ENCODE results near the gene SSBP3. TPM values are rescaled to one million over a fixed set of nuclear protein-coding genes. Genes with fewer than 3 reads are reported as not detected.
A peak's percentile ranks its signal among the peaks of the same experiment; 100 is the strongest.

SSBP3 gene
- total and polyA plus RNA-seq, 2 donors from 2014 or later: 33.3 to 49.6 TPM

DNA sequence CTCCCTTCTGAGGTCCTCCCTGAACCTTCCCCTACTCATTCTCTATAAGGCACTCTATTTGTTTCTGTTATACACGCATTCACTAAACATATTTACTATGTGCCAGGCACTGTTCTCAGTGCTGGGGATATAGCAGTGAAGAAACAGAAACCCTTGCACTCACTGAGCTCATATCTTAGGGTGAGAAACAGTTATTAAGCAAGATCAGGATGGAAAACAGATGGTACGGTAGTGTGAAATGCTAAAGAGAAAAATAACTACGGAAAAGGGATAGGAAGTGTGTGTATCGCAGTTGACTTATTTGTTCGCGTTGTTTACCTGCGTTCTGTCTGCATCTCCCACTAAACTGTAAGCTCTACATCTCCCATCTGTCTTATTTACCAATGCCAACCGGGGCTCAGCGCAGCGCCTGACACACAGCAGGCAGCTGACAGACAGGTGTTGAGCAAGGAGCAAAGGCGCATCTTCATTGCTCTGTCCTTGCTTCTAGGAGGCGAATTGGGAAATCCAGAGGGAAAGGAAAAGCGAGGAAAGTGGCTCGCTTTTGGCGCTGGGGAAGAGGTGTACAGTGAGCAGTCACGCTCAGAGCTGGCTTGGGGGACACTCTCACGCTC lies 206.9 kb downstream of the SSBP3 start:
- DNase-seq: no peak
- Histone ChIP-seq H3K9me3 (ENCODE audit: control insufficient read depth in 2 of 3, insufficient read depth in 1 of 3, low read length in 3 of 3) (no peaks in the 10 kb centered on the region), H3K27me3 (ENCODE audit: control insufficient read depth, insufficient read depth, low read length) (no peaks in the 10 kb centered on the region), H3K4me3 (ENCODE audit: low read length in 3 of 3) (peak overlapping the region; percentile 74 to 90 (median 86)), H3K4me1 (ENCODE audit: control insufficient read depth in 2 of 3, insufficient read depth in 2 of 3, low read depth in 1 of 3, low read length in 3 of 3) (peaks cover 7 to 18% (median 9%) of the 10 kb centered on the region in 3 donors), H3K36me3 (ENCODE audit: control insufficient read depth in 2 of 3, insufficient read depth in 3 of 3, low read length in 3 of 3) (peaks cover 0 to 7% (median 0%) of the 10 kb centered on the region in 3 donors), H3K27ac (ENCODE audit: low read depth in 2 of 2, low read length in 2 of 2) (peak overlapping the region in 1 of 2 donors; percentile 28), H3K9ac (ENCODE audit: low read length in 3 of 3) (peak overlapping the region; percentile 1 to 70 (median 59))
- intact Hi-C loops (cut with DNase I): no loop called here
- TF ChIP-seq, protein P1, sequence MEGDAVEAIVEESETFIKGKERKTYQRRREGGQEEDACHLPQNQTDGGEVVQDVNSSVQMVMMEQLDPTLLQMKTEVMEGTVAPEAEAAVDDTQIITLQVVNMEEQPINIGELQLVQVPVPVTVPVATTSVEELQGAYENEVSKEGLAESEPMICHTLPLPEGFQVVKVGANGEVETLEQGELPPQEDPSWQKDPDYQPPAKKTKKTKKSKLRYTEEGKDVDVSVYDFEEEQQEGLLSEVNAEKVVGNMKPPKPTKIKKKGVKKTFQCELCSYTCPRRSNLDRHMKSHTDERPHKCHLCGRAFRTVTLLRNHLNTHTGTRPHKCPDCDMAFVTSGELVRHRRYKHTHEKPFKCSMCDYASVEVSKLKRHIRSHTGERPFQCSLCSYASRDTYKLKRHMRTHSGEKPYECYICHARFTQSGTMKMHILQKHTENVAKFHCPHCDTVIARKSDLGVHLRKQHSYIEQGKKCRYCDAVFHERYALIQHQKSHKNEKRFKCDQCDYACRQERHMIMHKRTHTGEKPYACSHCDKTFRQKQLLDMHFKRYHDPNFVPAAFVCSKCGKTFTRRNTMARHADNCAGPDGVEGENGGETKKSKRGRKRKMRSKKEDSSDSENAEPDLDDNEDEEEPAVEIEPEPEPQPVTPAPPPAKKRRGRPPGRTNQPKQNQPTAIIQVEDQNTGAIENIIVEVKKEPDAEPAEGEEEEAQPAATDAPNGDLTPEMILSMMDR (IDR thresholded peaks at IDR 0.05; ENCODE audit: borderline replicate concordance, extremely low read depth, insufficient read depth): no peak
- no peak for FAIRE-seq

DNA sequence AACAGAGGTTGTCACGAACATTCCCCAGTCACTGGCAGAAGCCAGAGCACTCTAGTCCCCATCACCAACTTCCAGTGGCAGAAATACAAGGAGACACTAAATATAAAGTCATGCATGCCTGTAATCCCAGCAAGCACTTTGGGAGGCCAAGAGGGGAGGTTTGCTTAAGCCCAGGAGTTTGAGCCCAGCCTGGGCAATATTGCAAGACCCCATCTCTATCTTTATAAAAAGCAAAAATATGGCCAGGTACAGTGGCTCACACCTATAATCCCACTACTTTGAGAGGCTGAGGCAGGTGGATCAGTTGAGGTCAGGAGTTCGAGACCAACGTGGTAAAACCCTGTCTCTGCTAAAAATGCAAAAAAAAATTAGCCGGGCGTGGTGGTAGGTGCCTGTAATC lies 212.7 kb downstream of the SSBP3 start:
- peaks cover 0 to 7% (median 0%) of the 10 kb centered on the region in 3 donors for H3K36me3 ChIP-seq (ENCODE audit: control insufficient read depth in 2 of 3, insufficient read depth in 3 of 3, low read length in 3 of 3)

GRCh38 chr1:54191525-54191924 lies 214.7 kb downstream of the SSBP3 start:
- TF ChIP-seq, protein P1 (IDR thresholded peaks at IDR 0.05; ENCODE audit: borderline replicate concordance, extremely low read depth, insufficient read depth): no peak
- intact Hi-C loops (cut with DNase I): no loop called here
- Histone ChIP-seq H3K27ac (ENCODE audit: low read depth in 2 of 2, low read length in 2 of 2) (no peak overlapping the region), H3K4me3 (ENCODE audit: low read length in 3 of 3) (no peak overlapping the region), H3K27me3 (ENCODE audit: control insufficient read depth, insufficient read depth, low read length) (no peaks in the 10 kb centered on the region), H3K4me1 (ENCODE audit: control insufficient read depth in 2 of 3, insufficient read depth in 2 of 3, low read depth in 1 of 3, low read length in 3 of 3) (no peaks in the 10 kb centered on the region), H3K9me3 (ENCODE audit: control insufficient read depth in 2 of 3, insufficient read depth in 1 of 3, low read length in 3 of 3) (no peaks in the 10 kb centered on the region), H3K36me3 (ENCODE audit: control insufficient read depth in 2 of 3, insufficient read depth in 3 of 3, low read length in 3 of 3) (peaks cover 0 to 7% (median 0%) of the 10 kb centered on the region in 3 donors), H3K9ac (ENCODE audit: low read length in 3 of 3) (no peak overlapping the region)
- no peak for FAIRE-seq
- no peak for DNase-seq

More for the DNA sequence above, 212.7 kb downstream of the SSBP3 start:
- H3K27me3 ChIP-seq (ENCODE audit: control insufficient read depth, insufficient read depth, low read length): no peaks in the 10 kb centered on the region
- no peak overlapping the region for H3K27ac ChIP-seq (ENCODE audit: low read depth in 2 of 2, low read length in 2 of 2)
- TF ChIP-seq, protein P1 (IDR thresholded peaks at IDR 0.05; ENCODE audit: borderline replicate concordance, extremely low read depth, insufficient read depth): no peak
- no peak overlapping the region for H3K9ac ChIP-seq (ENCODE audit: low read length in 3 of 3)
- H3K4me1 ChIP-seq (ENCODE audit: control insufficient read depth in 2 of 3, insufficient read depth in 2 of 3, low read depth in 1 of 3, low read length in 3 of 3): no peaks in the 10 kb centered on the region
- FAIRE-seq: no peak
- intact Hi-C loops (cut with DNase I): no loop called here
- no peaks in the 10 kb centered on the region for H3K9me3 ChIP-seq (ENCODE audit: control insufficient read depth in 2 of 3, insufficient read depth in 1 of 3, low read length in 3 of 3)
- DNase-seq: no peak
- H3K4me3 ChIP-seq (ENCODE audit: low read length in 3 of 3): no peak overlapping the region
